Uterus (tissue), 2 donors: ENCODE data around the gene MAMDC2.

ENCODE experiments used
- POLR2A ChIP-seq, 2 donors: fragments of 450-650 bp; IDR thresholded peaks; one replicate each; pipeline ENCODE4 v1.6.1; 2016; ENCODE audit warnings: antibody characterized with exemption in 2 of 2, mild to moderate bottlenecking in 1 of 2, moderate library complexity in 1 of 2
- TF ChIP-seq, protein P1 (sequence below), 4 experiments: fragments of 200-600 bp in 2 of 4; fragments of 450-650 bp in 2 of 4; sonication (generic) in 2 of 4; IDR thresholded peaks; one replicate each; pipeline ENCODE4 v1.5.1; 2016 to 2019; ENCODE audit warnings: antibody characterized with exemption in 4 of 4, mild to moderate bottlenecking in 2 of 4, moderate library complexity in 1 of 4

DNA sequence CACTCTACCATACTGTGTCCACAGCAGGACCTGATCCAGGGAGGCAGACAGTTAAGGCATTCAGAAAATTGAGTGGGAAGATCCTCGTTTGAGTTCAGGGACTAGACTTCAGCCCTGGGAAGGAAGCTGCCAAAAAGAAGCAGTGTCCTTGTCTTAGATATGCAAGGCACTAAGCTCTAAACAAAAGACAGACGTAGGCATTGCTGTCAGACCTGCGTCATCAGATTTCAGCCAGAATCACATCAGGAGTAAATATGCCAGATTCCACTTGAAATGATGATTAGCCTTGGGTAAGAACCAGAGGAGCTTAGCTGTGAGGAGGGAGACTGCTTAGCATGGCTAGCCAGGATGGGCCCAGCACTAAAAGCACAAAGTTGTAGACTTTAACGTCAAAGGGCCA, 56.7 kb downstream of the MAMDC2 start:
- TF ChIP-seq, protein P1, sequence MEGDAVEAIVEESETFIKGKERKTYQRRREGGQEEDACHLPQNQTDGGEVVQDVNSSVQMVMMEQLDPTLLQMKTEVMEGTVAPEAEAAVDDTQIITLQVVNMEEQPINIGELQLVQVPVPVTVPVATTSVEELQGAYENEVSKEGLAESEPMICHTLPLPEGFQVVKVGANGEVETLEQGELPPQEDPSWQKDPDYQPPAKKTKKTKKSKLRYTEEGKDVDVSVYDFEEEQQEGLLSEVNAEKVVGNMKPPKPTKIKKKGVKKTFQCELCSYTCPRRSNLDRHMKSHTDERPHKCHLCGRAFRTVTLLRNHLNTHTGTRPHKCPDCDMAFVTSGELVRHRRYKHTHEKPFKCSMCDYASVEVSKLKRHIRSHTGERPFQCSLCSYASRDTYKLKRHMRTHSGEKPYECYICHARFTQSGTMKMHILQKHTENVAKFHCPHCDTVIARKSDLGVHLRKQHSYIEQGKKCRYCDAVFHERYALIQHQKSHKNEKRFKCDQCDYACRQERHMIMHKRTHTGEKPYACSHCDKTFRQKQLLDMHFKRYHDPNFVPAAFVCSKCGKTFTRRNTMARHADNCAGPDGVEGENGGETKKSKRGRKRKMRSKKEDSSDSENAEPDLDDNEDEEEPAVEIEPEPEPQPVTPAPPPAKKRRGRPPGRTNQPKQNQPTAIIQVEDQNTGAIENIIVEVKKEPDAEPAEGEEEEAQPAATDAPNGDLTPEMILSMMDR (IDR thresholded peaks at IDR 0.05) = no peak
- no peak for TF ChIP-seq POLR2A (IDR thresholded peaks at IDR 0.05)
